ENCODE data around the gene PHLDA2.

The PHLDA2 gene

GRCh38 chr11:2881981-2882375, 47.2 kb downstream of the PHLDA2 start:
- no peak for DNase-seq (ENCODE audit: low read depth)

DNA sequence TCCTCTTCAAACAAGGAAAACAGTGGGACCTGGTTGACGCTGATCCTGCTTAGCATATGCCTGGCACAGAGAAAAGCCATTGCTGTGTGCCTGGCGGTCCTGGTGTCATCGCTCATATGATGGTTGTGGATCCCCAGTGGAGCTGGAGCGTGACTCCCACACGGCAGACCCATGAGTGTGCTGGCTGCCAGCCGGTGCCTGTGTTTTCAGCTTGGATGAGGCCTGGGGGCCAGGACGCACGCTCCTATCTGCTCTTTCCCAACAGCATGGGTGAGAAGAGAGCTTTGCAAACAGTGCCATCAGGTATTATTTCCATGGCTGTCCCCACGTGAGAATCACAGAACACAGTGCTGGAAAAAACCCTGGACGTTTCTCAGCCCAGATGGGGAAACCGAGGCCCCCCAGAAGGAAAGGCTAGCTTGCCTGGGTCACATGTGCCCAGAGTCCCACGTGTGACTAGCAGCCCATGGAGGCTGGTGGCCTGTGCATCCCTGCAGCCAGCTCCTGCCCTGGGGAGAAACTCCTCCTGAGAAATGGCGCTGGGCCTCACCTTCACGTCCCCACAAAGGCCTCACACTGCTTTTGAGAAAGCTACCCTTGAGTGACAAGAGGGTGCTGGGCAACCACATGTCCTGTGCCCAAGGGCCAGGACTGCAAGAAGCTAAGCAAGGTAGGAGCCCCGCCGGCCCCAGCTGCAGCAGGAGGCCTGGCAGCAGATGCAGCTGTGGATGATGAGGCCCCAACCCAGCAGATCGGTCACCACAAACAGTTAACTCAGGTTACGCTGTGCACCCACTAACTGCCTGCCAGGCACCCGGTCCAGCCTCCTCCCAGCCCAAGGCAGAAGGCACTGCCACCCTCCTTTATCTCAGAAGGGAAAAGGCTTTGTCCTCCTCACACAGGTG, 47.9 kb downstream of the PHLDA2 start:
- DNase-seq (ENCODE audit: low read depth), result no peak

- no peak for DNase-seq (ENCODE audit: low read depth)
Measured at GRCh38 chr11:2880646-2881045, 48.6 kb downstream of the PHLDA2 start.

GRCh38 chr11:2878782-2879181, 50.4 kb downstream of the PHLDA2 start:
- DNase-seq (ENCODE audit: low read depth), result no peak
